Activated naive CD8-positive, alpha-beta T cell treated with anti-CD3 and anti-CD28 coated beads, Interleukin-2, amount 50 U/mL, for 24 hours (primary cell): ENCODE results near the gene CPS1.

ENCODE experiments used
- ATAC-seq: fragments of 150-1000 bp; cut with Tn5 transposase; one replicate; pipeline ENCODE4 v1.10.0; 2021
- DNase-seq: peaks from one replicate; pipeline ENCODE4 v3.0.0; 2021
- H3K27ac Mint-ChIP-seq: one replicate; pipeline ENCODE4 v1.8.0; 2021; ENCODE audit warnings: mild to moderate bottlenecking, mixed read lengths
- H3K27me3 Mint-ChIP-seq: one replicate; pipeline ENCODE4 v1.8.0; 2021; ENCODE audit warnings: mixed read lengths
- H3K36me3 Mint-ChIP-seq: one replicate; pipeline ENCODE4 v1.8.0; 2021; ENCODE audit warnings: low read depth, mixed read lengths
- H3K4me1 Mint-ChIP-seq: one replicate; pipeline ENCODE4 v1.8.0; 2021; ENCODE audit warnings: mixed read lengths
- H3K4me3 Mint-ChIP-seq: one replicate; pipeline ENCODE4 v1.8.0; 2021; ENCODE audit warnings: mild to moderate bottlenecking, moderate library complexity, mixed read lengths
- H3K9me3 Mint-ChIP-seq: one replicate; pipeline ENCODE4 v1.8.0; 2021; ENCODE audit warnings: mixed read lengths

Gene CPS1

DNA sequence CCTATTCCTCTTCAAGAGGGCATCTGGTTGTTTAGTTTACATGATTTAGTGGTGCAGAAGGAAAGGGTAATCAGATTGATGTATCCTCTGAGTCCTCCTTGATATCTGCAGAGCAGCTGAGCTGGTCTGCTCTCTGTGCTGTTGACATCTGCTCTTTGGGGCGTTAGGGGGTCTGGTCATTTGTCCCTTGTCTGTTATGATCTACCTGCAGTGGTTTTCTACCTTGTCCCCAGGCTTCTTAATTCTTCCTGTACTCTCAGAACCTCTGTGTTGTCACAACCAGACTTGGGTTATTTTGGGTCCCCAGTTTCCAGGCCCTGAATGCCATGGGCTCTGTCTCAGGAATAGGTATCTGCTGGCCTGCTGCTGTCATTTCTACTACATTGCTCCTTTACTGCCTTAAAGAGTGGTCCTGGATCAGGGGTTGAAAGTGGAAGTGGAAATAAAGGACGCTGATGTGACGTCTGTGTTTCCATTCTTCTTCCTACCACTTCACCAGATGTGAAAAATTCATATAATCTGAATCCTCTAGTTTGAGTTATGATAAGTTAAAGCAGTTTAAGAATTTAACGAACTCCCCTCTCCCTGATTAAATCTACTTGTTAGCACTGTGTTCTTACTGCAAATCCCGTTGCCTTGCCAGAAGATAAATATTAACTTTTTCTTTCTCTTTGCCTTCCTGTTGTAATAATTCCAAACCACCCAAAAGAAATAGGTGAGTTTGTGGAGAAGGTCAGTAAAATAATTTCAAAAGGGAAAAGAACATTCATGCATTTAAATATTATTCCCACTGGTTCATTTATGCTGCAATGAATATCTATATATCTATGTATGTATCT, 16.6 kb upstream of the CPS1 start:
- no peak overlapping the region for H3K27ac Mint-ChIP-seq
- ATAC-seq: no peak
- no peaks in the 10 kb centered on the region for H3K9me3 Mint-ChIP-seq
- no peaks in the 10 kb centered on the region for H3K36me3 Mint-ChIP-seq
- DNase-seq: no peak
- no peaks in the 10 kb centered on the region for H3K4me1 Mint-ChIP-seq
- peaks cover 4% of the 10 kb centered on the region for H3K27me3 Mint-ChIP-seq
- no peak overlapping the region for H3K4me3 Mint-ChIP-seq

DNA sequence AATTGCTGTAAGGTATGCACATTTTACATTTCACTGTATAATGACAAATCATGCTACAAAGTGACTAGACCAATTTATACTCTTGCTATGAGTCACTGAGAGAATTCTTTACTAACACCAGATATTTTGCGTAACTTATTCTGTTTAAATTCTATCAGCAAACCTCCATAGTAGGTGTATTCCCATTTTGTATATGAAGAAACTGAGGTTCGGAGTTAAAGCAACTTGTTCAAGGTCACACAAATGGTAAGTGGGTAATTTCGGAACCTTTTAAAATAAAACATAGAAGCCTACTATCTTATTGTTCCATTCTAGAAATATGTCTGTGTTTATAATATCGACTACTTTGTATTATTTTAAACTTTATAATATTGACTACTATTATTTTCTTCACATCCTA, 15.9 kb upstream of the CPS1 start:
- H3K27me3 Mint-ChIP-seq: peaks cover 4% of the 10 kb centered on the region

DNA sequence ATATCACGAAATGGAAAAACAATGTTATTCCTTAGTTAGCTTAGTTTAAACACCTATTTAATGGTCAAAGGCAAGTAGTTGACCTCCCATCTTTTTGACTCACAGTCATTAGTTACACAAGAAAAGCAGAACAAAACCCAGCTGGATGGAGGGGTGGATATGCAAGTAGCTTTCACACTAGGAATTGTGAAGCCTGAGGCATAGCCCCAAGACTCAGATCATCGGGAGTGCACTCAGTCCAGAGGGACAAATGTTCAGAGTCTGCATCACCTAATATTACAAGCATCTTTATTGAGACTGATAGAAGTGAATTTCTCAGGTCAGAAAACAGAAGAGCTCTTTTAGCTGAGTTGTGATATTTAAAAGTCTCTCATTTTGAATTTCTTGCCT, 15.5 kb upstream of the CPS1 start:
- Mint-ChIP-seq H3K27ac (no peak overlapping the region), H3K27me3 (peaks cover 4% of the 10 kb centered on the region), H3K36me3 (no peaks in the 10 kb centered on the region), H3K4me1 (no peaks in the 10 kb centered on the region), H3K4me3 (no peak overlapping the region), H3K9me3 (no peaks in the 10 kb centered on the region)
- no peak for DNase-seq
- no peak for ATAC-seq

More for the DNA sequence above, 15.9 kb upstream of the CPS1 start:
- no peaks in the 10 kb centered on the region for H3K36me3 Mint-ChIP-seq
- H3K4me1 Mint-ChIP-seq: no peaks in the 10 kb centered on the region
- ATAC-seq (no peak), DNase-seq (no peak)
- H3K9me3 Mint-ChIP-seq: no peaks in the 10 kb centered on the region
- H3K27ac Mint-ChIP-seq: no peak overlapping the region
- no peak overlapping the region for H3K4me3 Mint-ChIP-seq

DNA sequence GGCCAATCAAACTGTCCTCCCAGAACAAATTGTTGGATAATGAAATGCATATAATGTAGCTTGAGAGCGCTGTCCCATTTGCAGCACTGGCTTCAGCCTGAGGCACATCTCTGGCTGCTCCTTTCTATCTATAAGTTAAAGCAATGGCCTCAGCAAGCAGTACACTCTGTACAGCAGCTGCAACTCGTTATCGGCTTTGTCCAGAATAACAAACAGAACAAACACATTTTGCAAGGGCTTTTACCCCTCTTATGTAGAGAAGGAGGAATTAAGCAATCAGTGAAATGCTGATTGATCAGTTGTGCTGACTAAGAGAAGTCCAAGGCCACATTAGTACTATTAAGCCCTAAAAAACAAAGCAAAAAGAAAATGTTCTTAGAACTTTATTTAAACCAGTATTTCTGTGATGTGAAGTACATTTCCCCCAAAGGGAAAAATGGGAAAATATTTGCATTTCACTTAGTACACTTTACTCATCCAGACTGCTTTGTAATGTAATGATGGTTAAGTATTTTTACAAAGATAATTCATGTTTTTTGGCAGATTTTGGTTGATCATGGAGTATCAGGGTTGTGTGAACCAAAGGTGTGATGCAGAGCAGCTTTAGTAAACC, 15.0 kb upstream of the CPS1 start:
- Mint-ChIP-seq H3K4me1 (no peaks in the 10 kb centered on the region), H3K27me3 (peaks cover 4% of the 10 kb centered on the region), H3K4me3 (no peak overlapping the region), H3K9me3 (no peaks in the 10 kb centered on the region), H3K27ac (no peak overlapping the region), H3K36me3 (no peaks in the 10 kb centered on the region)
- ATAC-seq: no peak
- no peak for DNase-seq

DNA sequence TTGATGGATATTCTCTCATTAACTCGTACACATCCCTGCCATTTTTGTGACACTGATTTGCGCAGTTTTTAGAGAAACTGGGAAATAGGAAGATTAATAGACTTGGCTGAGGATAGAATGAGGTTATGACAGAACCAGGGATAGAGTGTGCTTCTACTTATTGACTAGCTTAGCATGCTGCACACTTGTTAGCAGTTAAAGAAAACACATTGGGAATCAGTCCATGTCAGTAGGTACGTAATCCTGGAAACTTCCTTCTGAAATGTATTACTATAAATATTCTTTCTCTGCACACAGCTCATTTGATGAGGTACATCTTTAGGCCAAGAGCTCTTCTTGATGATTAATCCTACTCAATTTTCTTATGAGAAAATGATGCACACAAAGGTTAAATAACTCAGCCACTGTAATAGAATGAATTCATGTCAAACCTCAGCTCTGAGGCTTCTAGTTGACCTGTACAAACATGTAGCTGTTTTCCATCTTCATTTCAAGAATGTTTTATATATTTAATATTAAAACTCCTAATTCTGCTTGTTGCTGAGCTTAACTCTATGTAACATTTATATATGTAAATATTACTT, 12.3 kb upstream of the CPS1 start:
- Mint-ChIP-seq H3K4me3 (no peak overlapping the region), H3K27me3 (peaks cover 6% of the 10 kb centered on the region), H3K4me1 (no peaks in the 10 kb centered on the region), H3K9me3 (no peaks in the 10 kb centered on the region), H3K27ac (no peak overlapping the region), H3K36me3 (no peaks in the 10 kb centered on the region)
- ATAC-seq: no peak
- no peak for DNase-seq

DNA sequence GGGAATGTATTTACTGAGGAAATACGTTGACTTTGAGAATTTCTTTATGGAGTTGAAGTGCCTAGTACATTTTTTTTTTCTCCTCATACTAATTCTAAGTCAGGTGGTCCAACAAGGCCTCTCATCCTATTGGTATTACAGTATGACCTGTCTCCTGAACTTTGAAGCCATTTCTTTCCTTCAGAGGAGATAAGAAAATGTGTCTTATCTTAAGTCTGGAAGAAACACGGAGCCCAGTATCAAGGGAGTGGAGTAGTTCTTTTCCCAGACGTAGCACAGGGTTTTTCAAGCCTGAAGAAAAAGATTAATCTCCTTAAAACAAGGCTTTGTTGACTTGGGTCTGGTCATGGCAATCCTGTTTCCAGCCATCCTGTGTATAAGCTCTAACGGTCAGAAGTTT, 11.6 kb upstream of the CPS1 start:
- Mint-ChIP-seq H3K4me3 (no peak overlapping the region), H3K36me3 (no peaks in the 10 kb centered on the region), H3K4me1 (no peaks in the 10 kb centered on the region), H3K9me3 (no peaks in the 10 kb centered on the region), H3K27me3 (peaks cover 6% of the 10 kb centered on the region), H3K27ac (no peak overlapping the region)
- DNase-seq: no peak
- no peak for ATAC-seq

DNA sequence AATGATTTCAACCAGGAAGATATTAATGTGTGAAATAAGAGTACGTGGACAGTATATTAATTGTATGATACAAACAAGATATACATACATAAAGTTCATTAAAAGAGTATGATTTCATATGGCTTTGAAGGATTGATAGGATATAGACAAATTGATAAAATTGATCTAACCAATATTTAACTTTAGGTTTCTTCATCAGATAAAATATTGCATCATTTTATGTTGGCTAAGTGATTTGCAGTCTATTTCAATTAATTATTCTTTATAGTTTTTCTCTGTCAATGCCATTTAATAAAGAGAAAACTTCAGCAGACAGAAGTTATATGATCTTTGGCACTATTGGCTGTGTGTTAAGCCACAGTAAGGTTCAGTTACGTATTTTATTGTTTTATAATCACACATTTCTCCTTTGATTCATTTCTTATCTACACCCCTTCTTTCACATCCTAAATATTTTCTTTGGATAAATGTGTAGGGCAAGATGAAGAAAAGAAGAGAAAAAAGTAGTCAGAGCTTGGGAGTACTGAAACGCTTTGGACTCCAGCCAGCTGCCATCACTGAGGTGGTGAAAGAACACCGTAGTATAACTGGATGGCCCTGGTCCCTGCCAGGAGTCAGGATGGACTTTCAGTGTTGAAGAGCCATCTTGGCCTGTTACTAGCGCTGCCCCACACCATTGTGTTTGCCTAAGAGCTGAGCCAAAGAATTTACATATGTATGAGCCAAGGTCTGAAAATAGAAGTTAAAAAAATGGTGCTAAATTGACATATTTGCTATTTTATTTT, 9.8 kb upstream of the CPS1 start:
- no peaks in the 10 kb centered on the region for H3K36me3 Mint-ChIP-seq
- H3K9me3 Mint-ChIP-seq: no peaks in the 10 kb centered on the region
- DNase-seq: no peak
- H3K4me1 Mint-ChIP-seq: no peaks in the 10 kb centered on the region
- no peak overlapping the region for H3K4me3 Mint-ChIP-seq
- no peak overlapping the region for H3K27ac Mint-ChIP-seq
- peaks cover 5% of the 10 kb centered on the region for H3K27me3 Mint-ChIP-seq
- ATAC-seq: no peak

DNA sequence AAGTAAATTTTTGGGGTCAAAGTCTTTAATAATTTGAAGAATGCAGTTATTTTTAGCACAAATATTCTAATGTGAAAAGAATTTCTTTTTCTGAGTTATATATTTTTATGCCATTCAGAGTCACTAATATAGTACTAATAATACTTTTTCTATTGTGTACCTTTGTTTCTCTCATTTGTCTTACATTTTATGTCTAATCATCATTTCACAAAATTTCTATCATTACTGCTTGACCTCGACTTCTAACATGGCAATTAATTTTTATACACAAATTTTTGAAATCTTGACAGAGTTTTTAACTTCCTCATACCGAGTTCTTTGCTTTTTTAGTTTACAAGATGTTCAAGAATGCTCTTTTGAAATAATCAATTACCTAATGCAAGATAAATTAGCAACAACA, 8.4 kb upstream of the CPS1 start:
- Mint-ChIP-seq H3K27me3 (peaks cover 5% of the 10 kb centered on the region), H3K4me3 (no peak overlapping the region), H3K4me1 (no peaks in the 10 kb centered on the region), H3K27ac (no peak overlapping the region), H3K36me3 (no peaks in the 10 kb centered on the region), H3K9me3 (no peaks in the 10 kb centered on the region)
- ATAC-seq: no peak
- DNase-seq: no peak

DNA sequence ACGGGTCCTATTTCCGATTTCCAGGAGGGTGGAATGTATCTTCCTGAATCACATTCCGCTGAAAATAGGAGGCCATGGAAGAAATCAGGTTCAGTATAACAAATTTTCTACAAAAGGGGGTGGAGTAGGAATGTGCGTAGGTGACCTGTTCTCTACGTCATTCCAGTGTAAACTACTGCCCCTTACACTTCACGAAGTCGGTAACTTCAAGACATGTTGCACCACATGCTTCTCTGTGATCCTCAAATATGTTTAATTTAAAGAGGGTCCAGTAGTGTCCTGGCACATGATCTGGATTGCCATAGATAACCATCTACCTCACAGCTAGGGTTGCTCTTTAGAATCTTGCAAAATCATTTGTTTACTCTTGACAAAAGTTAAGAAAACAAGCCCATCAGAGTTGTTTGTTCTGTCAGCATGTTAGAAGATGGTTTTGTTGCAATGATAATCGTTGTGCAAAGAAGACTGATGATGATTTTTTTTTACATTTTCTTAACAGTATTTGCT, 7.5 kb upstream of the CPS1 start:
- H3K36me3 Mint-ChIP-seq: no peaks in the 10 kb centered on the region

DNA sequence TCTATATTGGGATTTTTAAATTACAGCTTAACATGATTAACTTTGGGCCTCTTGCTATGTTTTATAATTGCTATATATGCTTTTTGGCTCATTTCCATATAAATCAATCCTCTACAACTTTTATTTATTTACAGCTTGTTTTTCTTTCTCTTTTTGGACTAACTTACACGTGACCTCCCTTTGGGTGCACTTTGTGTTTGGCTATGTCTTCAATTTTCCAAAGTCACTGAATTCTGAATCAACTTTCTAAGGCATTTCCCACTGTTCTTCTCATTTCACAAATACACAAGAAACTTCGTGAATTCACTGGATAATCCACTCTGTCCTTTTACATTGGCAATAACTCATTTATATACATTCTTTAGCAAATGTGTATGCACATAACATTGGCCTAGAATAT, 5.4 kb upstream of the CPS1 start:
- Mint-ChIP-seq H3K27ac (no peak overlapping the region), H3K4me3 (no peak overlapping the region), H3K27me3 (peaks cover 9% of the 10 kb centered on the region), H3K9me3 (no peaks in the 10 kb centered on the region), H3K36me3 (no peaks in the 10 kb centered on the region), H3K4me1 (no peaks in the 10 kb centered on the region)
- ATAC-seq (no peak), DNase-seq (no peak)

More for the DNA sequence above, 7.5 kb upstream of the CPS1 start:
- Mint-ChIP-seq H3K4me1 (no peaks in the 10 kb centered on the region), H3K9me3 (no peaks in the 10 kb centered on the region), H3K27me3 (peaks cover 9% of the 10 kb centered on the region), H3K4me3 (no peak overlapping the region), H3K27ac (no peak overlapping the region)
- ATAC-seq (no peak), DNase-seq (no peak)

DNA sequence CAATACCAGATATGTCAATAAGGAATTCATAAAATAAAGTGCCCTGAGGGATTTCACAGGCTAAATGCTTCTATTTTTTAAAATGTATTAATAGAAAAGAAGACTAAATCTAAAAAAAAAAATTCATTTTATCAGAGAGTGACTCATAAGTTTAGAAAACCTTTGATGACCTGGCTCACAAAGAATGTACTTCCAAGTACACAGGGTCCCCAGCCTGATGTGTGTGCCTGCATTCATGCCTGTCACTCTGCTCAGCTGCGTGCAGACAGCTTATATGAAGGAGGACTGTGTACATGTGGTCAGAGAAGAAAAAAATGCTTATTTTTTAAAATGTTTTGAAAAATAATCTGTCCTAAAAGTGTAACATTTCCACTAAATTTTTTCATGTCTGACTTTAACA, 3.0 kb upstream of the CPS1 start:
- no peak overlapping the region for H3K4me3 Mint-ChIP-seq
- ATAC-seq: no peak

DNA sequence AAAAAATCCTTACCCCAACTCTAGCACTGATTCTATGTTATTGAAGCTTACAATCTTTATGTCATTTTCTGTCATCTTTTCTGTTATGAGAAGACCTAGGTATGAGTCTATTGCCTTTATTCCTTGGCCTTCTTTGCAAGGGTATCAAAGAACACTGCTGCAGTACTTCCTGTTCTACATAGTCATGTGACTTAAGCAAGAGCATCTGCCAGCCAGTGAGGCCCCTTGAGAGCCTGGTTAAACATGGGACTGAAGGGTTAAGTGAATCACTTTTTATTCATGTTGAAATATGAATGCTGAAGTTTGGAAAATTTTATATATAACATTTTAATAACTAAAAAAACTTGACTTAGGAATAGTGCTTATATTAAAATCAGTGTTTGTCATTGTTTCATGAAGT, 844 bp upstream of the CPS1 start:
- H3K9me3 Mint-ChIP-seq: no peaks in the 10 kb centered on the region

More for the DNA sequence above, 3.0 kb upstream of the CPS1 start:
- DNase-seq: no peak
- Mint-ChIP-seq H3K4me1 (no peaks in the 10 kb centered on the region), H3K36me3 (no peaks in the 10 kb centered on the region), H3K27me3 (peaks cover 9% of the 10 kb centered on the region), H3K27ac (no peak overlapping the region), H3K9me3 (no peaks in the 10 kb centered on the region)

DNA sequence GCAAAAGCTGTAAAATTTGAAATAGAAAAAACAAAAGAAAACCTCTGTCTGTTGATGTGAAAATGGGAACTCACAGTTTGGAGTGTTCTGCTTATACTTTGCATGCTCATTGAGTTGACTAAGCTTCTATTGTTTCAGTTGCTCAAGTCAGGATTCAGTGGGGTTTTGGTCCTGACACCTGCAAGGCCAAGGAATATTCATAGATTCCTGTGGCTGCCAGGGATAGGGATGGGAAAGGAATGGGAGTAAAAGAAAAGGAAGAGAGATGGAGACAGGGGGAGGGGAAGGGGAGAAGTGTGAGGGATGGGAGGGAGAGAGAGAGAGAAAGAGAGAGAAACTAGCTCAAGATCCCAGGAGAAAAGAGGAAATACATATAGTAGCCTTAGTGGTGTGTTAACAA, 1.3 kb downstream of the CPS1 start:
- Mint-ChIP-seq H3K4me1 (no peaks in the 10 kb centered on the region), H3K27ac (no peak overlapping the region), H3K36me3 (no peaks in the 10 kb centered on the region), H3K27me3 (peaks cover 4% of the 10 kb centered on the region), H3K4me3 (no peak overlapping the region), H3K9me3 (no peaks in the 10 kb centered on the region)
- no peak for DNase-seq
- ATAC-seq: no peak

More for the DNA sequence above, 844 bp upstream of the CPS1 start:
- H3K27ac Mint-ChIP-seq: no peak overlapping the region
- no peak for DNase-seq
- H3K27me3 Mint-ChIP-seq: peaks cover 6% of the 10 kb centered on the region
- no peaks in the 10 kb centered on the region for H3K36me3 Mint-ChIP-seq
- no peaks in the 10 kb centered on the region for H3K4me1 Mint-ChIP-seq
- H3K4me3 Mint-ChIP-seq: no peak overlapping the region
- ATAC-seq: no peak

DNA sequence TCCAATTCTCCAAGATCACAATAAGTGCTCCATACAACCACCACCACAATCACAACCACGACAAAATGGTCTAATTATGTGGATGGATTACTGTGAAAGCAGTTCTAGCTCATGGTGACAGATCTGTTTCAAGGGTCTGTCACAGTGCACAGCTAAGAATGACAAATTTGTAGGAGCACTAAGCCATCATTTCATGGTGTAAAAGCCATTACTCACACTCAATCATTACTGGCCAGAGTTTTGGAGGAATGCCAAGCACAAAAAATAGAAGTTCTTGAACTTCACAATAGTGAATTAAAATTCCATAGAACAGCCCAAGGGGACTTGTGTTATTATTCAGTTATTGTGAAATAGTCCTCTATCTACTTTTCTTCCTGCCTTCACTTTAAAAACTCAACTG, 2.3 kb downstream of the CPS1 start:
- no peak overlapping the region for H3K4me3 Mint-ChIP-seq
- H3K4me1 Mint-ChIP-seq: no peaks in the 10 kb centered on the region
- DNase-seq (no peak), ATAC-seq (no peak)
- H3K36me3 Mint-ChIP-seq: no peaks in the 10 kb centered on the region
- no peaks in the 10 kb centered on the region for H3K9me3 Mint-ChIP-seq
- H3K27ac Mint-ChIP-seq: no peak overlapping the region
- peaks cover under 1% of the 10 kb centered on the region for H3K27me3 Mint-ChIP-seq
